ENCODE data around the gene CAPN2.

DNA sequence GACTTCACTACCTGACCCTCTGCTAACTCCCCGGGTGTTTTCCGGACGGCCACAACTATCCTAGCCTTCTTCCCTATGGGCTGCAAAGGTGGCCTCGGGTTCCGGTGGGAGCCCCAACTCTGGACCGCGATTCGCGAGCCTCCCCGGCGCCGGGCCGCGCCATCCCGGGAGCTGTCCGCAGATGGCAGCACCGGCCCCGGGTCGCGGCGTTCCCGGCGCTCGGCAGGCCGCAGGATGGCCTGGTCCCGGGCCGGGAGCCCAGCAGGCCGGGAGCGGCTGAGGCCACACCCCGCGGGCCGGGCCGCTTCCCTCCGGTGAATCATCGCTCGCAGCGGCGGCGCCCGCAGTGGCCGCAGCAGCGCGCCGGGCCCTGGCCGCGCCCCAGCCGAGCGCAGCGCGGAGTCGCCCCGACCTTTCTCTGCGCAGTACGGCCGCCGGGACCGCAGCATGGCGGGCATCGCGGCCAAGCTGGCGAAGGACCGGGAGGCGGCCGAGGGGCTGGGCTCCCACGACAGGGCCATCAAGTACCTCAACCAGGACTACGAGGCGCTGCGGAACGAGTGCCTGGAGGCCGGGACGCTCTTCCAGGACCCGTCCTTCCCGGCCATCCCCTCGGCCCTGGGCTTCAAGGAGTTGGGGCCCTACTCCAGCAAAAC lies at the start of gene CAPN2:
- TF ChIP-seq POLR2AphosphoS5 (IDR thresholded peaks at IDR 0.05) (peak in 1 of 3 donors; percentile 64), POLR2A (IDR thresholded peaks at IDR 0.05) (peak in 1 of 2 donors; percentile 75), EP300 (IDR thresholded peaks at IDR 0.05) (no peak)
- TF ChIP-seq, protein P1, sequence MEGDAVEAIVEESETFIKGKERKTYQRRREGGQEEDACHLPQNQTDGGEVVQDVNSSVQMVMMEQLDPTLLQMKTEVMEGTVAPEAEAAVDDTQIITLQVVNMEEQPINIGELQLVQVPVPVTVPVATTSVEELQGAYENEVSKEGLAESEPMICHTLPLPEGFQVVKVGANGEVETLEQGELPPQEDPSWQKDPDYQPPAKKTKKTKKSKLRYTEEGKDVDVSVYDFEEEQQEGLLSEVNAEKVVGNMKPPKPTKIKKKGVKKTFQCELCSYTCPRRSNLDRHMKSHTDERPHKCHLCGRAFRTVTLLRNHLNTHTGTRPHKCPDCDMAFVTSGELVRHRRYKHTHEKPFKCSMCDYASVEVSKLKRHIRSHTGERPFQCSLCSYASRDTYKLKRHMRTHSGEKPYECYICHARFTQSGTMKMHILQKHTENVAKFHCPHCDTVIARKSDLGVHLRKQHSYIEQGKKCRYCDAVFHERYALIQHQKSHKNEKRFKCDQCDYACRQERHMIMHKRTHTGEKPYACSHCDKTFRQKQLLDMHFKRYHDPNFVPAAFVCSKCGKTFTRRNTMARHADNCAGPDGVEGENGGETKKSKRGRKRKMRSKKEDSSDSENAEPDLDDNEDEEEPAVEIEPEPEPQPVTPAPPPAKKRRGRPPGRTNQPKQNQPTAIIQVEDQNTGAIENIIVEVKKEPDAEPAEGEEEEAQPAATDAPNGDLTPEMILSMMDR (IDR thresholded peaks at IDR 0.05), result peak; percentile 58 to 78

All from suprapubic skin (tissue), 4 donors.